Measurements from ENCODE around the gene GRID2. TPM values are rescaled to one million over a fixed set of nuclear protein-coding genes. Genes with fewer than 3 reads are reported as not detected.

The GRID2 gene
- total RNA-seq, 1 donor: not detected

- no peaks in the 10 kb centered on the region for H4K20me1 ChIP-seq (ENCODE audit: insufficient read depth, low read length)
- no peak for DNase-seq (ENCODE audit: insufficient read length, low spot score, missing footprints)
- H3K79me2 ChIP-seq (ENCODE audit: insufficient read depth, low read length): no peaks in the 10 kb centered on the region
- H3K27ac ChIP-seq (ENCODE audit: low read depth, low read length): no peak overlapping the region
- H3K4me1 ChIP-seq (ENCODE audit: insufficient read depth, low read length): no peaks in the 10 kb centered on the region
- H3K4me3 ChIP-seq (ENCODE audit: insufficient read depth, low read length): no peak overlapping the region
- no peak for TF ChIP-seq CTCF (IDR thresholded peaks at IDR 0.05; ENCODE audit: extremely low read depth, low read depth, low read length)
- H3K36me3 ChIP-seq (ENCODE audit: insufficient read depth, low read length): no peaks in the 10 kb centered on the region
- no peaks in the 10 kb centered on the region for H3K9me3 ChIP-seq (ENCODE audit: low read depth, low read length)
- no peak overlapping the region for H3K4me2 ChIP-seq (ENCODE audit: insufficient read depth, low read length)
- no peak overlapping the region for H2AFZ ChIP-seq (ENCODE audit: low read length)
- no peaks in the 10 kb centered on the region for H3K27me3 ChIP-seq (ENCODE audit: insufficient read depth, low read length)
Observed at GRCh38 chr4:92497141-92497540, 193.4 kb downstream of the GRID2 start.

DNA sequence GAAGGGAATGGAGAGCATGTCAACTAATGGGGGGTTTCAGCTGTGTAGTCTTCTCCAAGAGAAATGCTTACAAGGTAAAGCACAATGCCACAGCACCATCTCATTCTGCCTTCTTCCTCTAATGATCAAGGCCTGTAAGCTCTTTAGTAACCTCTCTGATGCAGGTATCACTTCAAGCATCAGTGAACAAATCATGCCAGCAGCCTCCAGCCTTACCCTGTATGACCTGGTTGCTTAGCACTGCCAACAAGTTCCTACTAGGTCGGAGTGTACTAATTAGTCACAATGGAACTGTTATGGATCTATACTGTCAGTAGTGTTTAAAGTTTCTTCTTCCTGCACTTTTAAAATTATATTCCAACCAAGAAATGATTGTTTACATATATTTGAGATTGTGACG, 197.7 kb downstream of the GRID2 start:
- Histone ChIP-seq H3K4me2 (ENCODE audit: insufficient read depth, low read length) (no peak overlapping the region), H3K9me3 (ENCODE audit: low read depth, low read length) (no peaks in the 10 kb centered on the region), H3K79me2 (ENCODE audit: insufficient read depth, low read length) (no peaks in the 10 kb centered on the region), H3K4me3 (ENCODE audit: insufficient read depth, low read length) (no peak overlapping the region), H4K20me1 (ENCODE audit: insufficient read depth, low read length) (no peaks in the 10 kb centered on the region), H3K27ac (ENCODE audit: low read depth, low read length) (no peak overlapping the region), H3K27me3 (ENCODE audit: insufficient read depth, low read length) (no peaks in the 10 kb centered on the region), H2AFZ (ENCODE audit: low read length) (no peak overlapping the region), H3K36me3 (ENCODE audit: insufficient read depth, low read length) (no peaks in the 10 kb centered on the region), H3K4me1 (ENCODE audit: insufficient read depth, low read length) (no peaks in the 10 kb centered on the region)
- no peak for DNase-seq (ENCODE audit: insufficient read length, low spot score, missing footprints)
- TF ChIP-seq CTCF (IDR thresholded peaks at IDR 0.05; ENCODE audit: extremely low read depth, low read depth, low read length): no peak

GRCh38 chr4:92506933-92507332, 203.2 kb downstream of the GRID2 start:
- no peak for DNase-seq (ENCODE audit: insufficient read length, low spot score, missing footprints)
- H3K36me3 ChIP-seq (ENCODE audit: insufficient read depth, low read length): no peaks in the 10 kb centered on the region
- H3K4me1 ChIP-seq (ENCODE audit: insufficient read depth, low read length): no peaks in the 10 kb centered on the region

GRCh38 chr4:92514627-92515026, 210.9 kb downstream of the GRID2 start:
- TF ChIP-seq CTCF (IDR thresholded peaks at IDR 0.05; ENCODE audit: extremely low read depth, low read depth, low read length): no peak
- H3K27ac ChIP-seq (ENCODE audit: low read depth, low read length): no peak overlapping the region
- H3K27me3 ChIP-seq (ENCODE audit: insufficient read depth, low read length): no peaks in the 10 kb centered on the region
- no peak overlapping the region for H3K4me3 ChIP-seq (ENCODE audit: insufficient read depth, low read length)
- H3K36me3 ChIP-seq (ENCODE audit: insufficient read depth, low read length): no peaks in the 10 kb centered on the region
- peaks cover 3% of the 10 kb centered on the region for H3K9me3 ChIP-seq (ENCODE audit: low read depth, low read length)
- no peak overlapping the region for H3K4me2 ChIP-seq (ENCODE audit: insufficient read depth, low read length)
- DNase-seq (ENCODE audit: insufficient read length, low spot score, missing footprints): no peak
- H4K20me1 ChIP-seq (ENCODE audit: insufficient read depth, low read length): no peaks in the 10 kb centered on the region
- H2AFZ ChIP-seq (ENCODE audit: low read length): no peak overlapping the region
- H3K4me1 ChIP-seq (ENCODE audit: insufficient read depth, low read length): no peaks in the 10 kb centered on the region
- no peaks in the 10 kb centered on the region for H3K79me2 ChIP-seq (ENCODE audit: insufficient read depth, low read length)

More at GRCh38 chr4:92506933-92507332, 203.2 kb downstream of the GRID2 start:
- Histone ChIP-seq H3K4me3 (ENCODE audit: insufficient read depth, low read length) (no peak overlapping the region), H4K20me1 (ENCODE audit: insufficient read depth, low read length) (no peaks in the 10 kb centered on the region), H3K9me3 (ENCODE audit: low read depth, low read length) (no peaks in the 10 kb centered on the region), H3K27me3 (ENCODE audit: insufficient read depth, low read length) (no peaks in the 10 kb centered on the region), H3K27ac (ENCODE audit: low read depth, low read length) (no peak overlapping the region), H2AFZ (ENCODE audit: low read length) (no peak overlapping the region), H3K4me2 (ENCODE audit: insufficient read depth, low read length) (no peak overlapping the region), H3K79me2 (ENCODE audit: insufficient read depth, low read length) (no peaks in the 10 kb centered on the region)
- no peak for TF ChIP-seq CTCF (IDR thresholded peaks at IDR 0.05; ENCODE audit: extremely low read depth, low read depth, low read length)
